GM10847 (cell line): ENCODE data around the gene REPS2.

Experiments used
- POLR2A ChIP-seq: IDR thresholded peaks from 2 replicates; pipeline ENCODE4 v1.6.1; 2011; ENCODE audit not compliant: insufficient read length; ENCODE audit errors: extremely low read depth

REPS2 gene

DNA sequence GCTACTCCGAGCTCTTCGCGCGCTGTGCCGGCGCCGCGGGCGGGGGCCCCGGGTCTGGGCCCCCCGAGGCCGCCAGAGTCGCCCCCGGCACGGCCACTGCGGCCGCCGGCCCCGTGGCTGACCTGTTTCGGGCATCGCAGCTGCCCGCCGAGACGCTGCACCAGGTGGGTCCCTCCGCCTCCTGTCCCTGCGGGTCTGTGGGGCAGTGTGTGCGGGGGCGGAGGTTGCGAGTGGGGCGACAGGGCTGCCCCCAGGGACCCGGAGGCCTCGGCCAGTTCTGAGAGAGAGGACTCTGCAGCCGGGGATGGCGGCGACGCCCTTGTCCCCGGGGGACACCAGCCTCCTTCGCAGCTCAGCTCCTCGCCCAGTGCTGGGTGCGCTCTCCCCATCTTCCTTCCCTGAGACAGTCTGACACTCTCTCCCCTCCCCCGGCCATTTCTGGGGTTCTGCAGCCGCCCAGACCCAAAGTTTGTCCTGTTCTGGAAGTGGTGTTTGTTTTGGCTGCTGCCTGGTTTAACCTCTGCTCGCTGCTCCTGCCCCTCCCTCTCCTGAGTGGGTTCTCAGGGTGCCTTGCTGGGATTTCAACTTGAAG is 609 bp downstream of the REPS2 start:
- TF ChIP-seq POLR2A, result no peak

GRCh38 chrX:16950423-16950822 is 4.0 kb downstream of the REPS2 start:
- TF ChIP-seq POLR2A, result no peak

DNA sequence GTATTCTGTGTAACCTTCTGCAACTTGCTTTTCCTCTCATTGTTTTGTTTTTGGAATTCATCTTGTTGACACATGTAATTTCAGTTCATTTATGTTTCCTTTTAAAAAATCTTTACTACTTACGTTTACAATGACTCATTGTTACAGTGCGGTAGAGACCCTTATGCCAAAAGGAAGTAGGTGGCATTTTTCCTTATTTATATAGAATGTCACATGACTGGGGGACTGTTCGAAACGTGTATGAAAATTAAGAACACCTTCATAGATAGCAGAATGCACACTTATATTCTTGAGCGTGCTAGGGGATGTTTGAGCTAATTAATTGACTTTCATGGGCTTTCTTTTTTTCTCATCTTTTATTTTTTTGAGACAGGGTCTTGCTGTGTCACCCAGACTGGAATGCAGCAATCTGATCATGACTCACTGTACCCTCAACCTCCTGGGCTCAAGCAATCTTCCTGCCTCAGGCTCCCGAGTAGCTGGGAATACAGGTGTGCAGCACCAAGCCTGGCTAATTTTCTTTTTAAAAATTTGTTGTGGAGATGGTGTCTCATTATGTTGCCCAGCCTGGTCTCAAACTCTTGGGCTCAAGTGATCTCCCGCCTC is 7.3 kb downstream of the REPS2 start:
- no peak for TF ChIP-seq POLR2A

- TF ChIP-seq POLR2A, result no peak
Observed at GRCh38 chrX:16957751-16958150, 11.3 kb downstream of the REPS2 start.

GRCh38 chrX:16958356-16958755 is 11.9 kb downstream of the REPS2 start:
- TF ChIP-seq POLR2A, result no peak

DNA sequence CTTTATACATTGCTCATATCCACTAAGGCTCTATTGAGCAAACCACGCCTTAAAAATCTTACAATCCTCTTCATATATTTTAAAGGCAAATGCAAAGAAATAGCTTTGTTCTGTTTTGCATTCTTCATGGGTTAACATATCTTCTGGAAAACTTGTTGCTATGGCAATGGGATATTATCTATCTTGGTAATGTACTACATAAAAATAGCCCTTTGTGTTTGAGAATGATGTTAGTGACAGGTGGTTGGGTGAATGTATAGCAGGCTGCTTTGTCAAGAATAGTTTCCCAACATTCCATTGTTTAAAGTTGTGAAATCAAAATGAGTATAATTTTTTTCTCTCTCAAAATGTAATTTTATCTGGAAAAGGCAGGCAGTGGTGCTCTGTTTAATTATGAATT is 16.8 kb downstream of the REPS2 start:
- TF ChIP-seq POLR2A, result no peak

- TF ChIP-seq POLR2A, result no peak
Observed at GRCh38 chrX:16966752-16967448, 20.4 kb downstream of the REPS2 start.

DNA sequence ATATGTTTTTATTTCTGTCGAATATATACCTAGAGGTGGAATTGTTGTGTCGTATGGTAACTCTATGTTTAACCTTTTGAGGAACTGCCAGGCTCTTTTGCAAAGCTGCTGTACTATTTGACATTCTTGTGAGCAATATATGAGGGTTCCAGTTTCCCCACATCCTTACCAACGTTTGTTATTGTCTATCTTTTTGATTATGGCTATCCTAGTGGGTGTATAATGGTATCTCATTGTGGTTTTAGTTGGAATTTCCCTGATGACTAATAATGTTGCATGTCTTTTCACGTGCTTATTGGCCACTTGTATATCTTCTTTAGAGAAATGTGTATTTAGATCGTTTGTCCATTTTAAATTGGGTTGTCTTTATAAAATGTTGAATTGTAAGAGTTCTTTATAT is 24.5 kb downstream of the REPS2 start:
- no peak for TF ChIP-seq POLR2A

- TF ChIP-seq POLR2A, result no peak
Observed at GRCh38 chrX:16971694-16972093, 25.2 kb downstream of the REPS2 start.

GRCh38 chrX:16975233-16975632 is 28.8 kb downstream of the REPS2 start:
- no peak for TF ChIP-seq POLR2A

DNA sequence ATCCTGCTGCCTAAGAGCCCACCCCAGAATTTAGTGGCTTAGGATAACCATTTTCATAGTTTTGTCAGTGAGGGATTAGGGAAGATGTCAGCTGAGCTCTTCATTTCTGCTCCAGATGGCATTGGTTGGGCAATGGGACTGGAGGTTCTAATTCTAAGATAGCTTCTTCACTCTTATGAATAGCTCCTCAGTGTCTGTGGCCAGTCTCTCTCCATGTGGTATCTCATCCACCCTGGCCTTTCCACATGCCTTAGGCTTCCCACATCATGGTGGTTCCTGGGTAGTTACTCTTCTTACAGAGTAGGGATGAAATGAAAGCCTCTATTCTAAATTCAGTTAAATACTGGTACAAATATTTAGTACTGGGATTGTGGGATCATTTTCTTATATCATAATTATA is 31.3 kb downstream of the REPS2 start:
- no peak for TF ChIP-seq POLR2A

DNA sequence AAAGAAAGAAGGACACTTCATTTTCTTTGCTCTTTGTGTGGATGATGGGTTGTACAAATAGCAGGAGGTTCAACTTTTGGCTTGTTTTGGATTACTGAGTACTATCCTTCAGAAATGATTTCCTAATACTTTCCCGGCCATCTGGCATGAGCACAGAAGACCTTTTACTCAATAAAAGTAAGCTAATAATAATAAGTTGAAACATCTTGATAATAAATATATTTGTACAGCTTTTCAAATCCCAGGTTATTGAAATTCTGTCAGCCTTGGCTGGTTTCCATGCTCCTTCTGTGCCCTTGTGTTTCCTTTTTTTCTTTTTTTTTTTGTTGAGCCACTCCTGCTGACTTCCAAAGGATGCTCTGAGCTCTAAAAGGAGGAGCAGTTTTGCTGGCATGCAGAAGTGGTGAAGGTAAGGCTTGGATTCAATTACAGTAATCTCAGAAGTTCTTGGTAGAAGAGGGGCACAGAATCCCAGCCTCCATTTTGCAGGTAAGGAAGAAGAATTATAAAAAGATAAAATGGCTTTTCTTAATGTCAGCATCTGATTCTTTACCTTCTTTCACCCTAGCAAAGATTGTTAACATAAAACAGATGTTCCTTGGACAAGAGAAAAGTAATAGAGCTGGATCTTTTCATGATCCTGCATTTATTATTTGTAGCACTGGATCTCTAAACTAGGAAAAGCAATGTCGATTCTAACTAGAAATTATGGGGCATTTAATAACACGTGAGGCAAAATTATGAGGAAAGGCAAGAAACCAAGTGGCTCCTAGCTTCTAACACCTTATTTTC is 31.9 kb downstream of the REPS2 start:
- no peak for TF ChIP-seq POLR2A

GRCh38 chrX:16979226-16979625 is 32.8 kb downstream of the REPS2 start:
- no peak for TF ChIP-seq POLR2A

- TF ChIP-seq POLR2A, result no peak
Observed at GRCh38 chrX:16981209-16981608, 34.8 kb downstream of the REPS2 start.

- no peak for TF ChIP-seq POLR2A
Observed at GRCh38 chrX:16981980-16982379, 35.5 kb downstream of the REPS2 start.

DNA sequence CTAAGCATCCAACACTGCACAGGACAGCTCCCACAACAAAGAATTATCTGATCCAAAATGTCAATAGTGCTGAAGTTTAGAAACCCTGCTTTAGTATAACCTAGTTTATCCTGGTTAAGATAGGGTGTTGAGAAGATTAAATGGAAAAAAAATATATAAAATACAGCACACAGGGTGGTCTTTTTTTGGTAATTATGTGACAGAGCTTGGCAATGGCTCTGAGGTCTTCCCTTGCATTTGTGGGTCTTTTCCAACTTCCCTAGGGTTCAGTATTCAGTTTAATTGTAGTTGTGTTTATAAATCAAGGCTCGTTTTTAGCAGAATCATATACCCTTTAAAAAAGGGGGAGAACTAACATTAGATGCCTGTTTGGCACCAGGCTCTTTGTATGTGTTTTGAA is 36.6 kb downstream of the REPS2 start:
- no peak for TF ChIP-seq POLR2A
